Endometrium (tissue), 2 donors: Measurements from ENCODE around the gene SHC4.
A peak's percentile ranks its signal among the peaks of the same experiment; 100 is the strongest.
"Not testable (repeated sequence)": the region's sequence is repeated elsewhere in the genome, so short reads cannot be mapped to it uniquely, and the experiment has no call there.

Source experiments
- FAIRE-seq: peaks from 2 replicates; lab custom pipeline; 2012; peaks lifted over from hg19 to GRCh38; lab: Jason Lieb, UNC
- donor health status: control.
- donor health status: control.

SHC4 gene

GRCh38 chr15:48963524-48964113, at the start of gene SHC4:
Gene SHC4, minus strand, starts transcription at chr15:48963919. Its CDS starts 904 bp downstream, at chr15:48963015.
- peak; percentile 46 for FAIRE-seq

- FAIRE-seq, result no peak
Observed at GRCh38 chr15:48999314-48999713, 35.6 kb upstream of the SHC4 start.

- FAIRE-seq, result no peak
Observed at GRCh38 chr15:48996276-48996675, 32.6 kb upstream of the SHC4 start.

GRCh38 chr15:48993380-48993779, 29.7 kb upstream of the SHC4 start:
- no peak for FAIRE-seq

GRCh38 chr15:48992545-48992944, 28.8 kb upstream of the SHC4 start:
- FAIRE-seq, result no peak

- FAIRE-seq, result no peak
Observed at GRCh38 chr15:48992096-48992495, 28.4 kb upstream of the SHC4 start.

GRCh38 chr15:48989170-48989569, 25.5 kb upstream of the SHC4 start:
- no peak for FAIRE-seq

- FAIRE-seq, result no peak
Observed at GRCh38 chr15:48987142-48987541, 23.4 kb upstream of the SHC4 start.

GRCh38 chr15:48986240-48986639, 22.5 kb upstream of the SHC4 start:
- FAIRE-seq, result no peak

- no peak for FAIRE-seq
Observed at GRCh38 chr15:48985516-48985915, 21.8 kb upstream of the SHC4 start.

GRCh38 chr15:48984811-48985352, 21.2 kb upstream of the SHC4 start:
- FAIRE-seq, result no peak

GRCh38 chr15:48984021-48984710, 20.4 kb upstream of the SHC4 start:
- FAIRE-seq, result no peak

- no peak for FAIRE-seq
Observed at GRCh38 chr15:48983300-48983699, 19.6 kb upstream of the SHC4 start.

GRCh38 chr15:48981941-48982340, 18.2 kb upstream of the SHC4 start:
- no peak for FAIRE-seq

GRCh38 chr15:48978638-48979037, 14.9 kb upstream of the SHC4 start:
- no peak for FAIRE-seq

GRCh38 chr15:48976444-48977088, 12.8 kb upstream of the SHC4 start:
- no peak for FAIRE-seq

GRCh38 chr15:48975472-48976419, 12.0 kb upstream of the SHC4 start:
- no peak for FAIRE-seq

- FAIRE-seq, result no peak
Observed at GRCh38 chr15:48974882-48975281, 11.2 kb upstream of the SHC4 start.

- no peak for FAIRE-seq
Observed at GRCh38 chr15:48972750-48973503, 9.2 kb upstream of the SHC4 start.

- FAIRE-seq, result not testable (repeated sequence)
Observed at GRCh38 chr15:48970926-48971325, 7.2 kb upstream of the SHC4 start.

- no peak for FAIRE-seq
Observed at GRCh38 chr15:48968066-48968465, 4.3 kb upstream of the SHC4 start.
